Body of pancreas (tissue), 4 donors: ENCODE results near the gene PALS1.
"Not testable (repeated sequence)": the region's sequence is repeated elsewhere in the genome, so short reads cannot be mapped to it uniquely, and the experiment has no call there.

Source experiments
- CTCF ChIP-seq, 7 experiments: fragments of 450-650 bp in 4 of 7; fragments of 200-600 bp in 3 of 7; sonication (generic) in 3 of 7; IDR thresholded peaks; one replicate each; pipeline ENCODE4 v1.5.1; 2016 to 2019; ENCODE audit warnings: antibody characterized with exemption in 7 of 7
- POLR2A ChIP-seq, 3 donors: fragments of 450-650 bp; IDR thresholded peaks; one replicate each; pipeline ENCODE4 v1.6.1; 2016; ENCODE audit warnings: antibody characterized with exemption in 3 of 3, mild to moderate bottlenecking in 2 of 3

- TF ChIP-seq CTCF, POLR2A (IDR thresholded peaks at IDR 0.05): not testable (repeated sequence)
These were observed 32.0 kb downstream of the PALS1 start for GRCh38 chr14:67273281-67273680.
